Measurements from ENCODE around the gene SLC1A4. TPM values are rescaled to one million over a fixed set of nuclear protein-coding genes. Genes with fewer than 3 reads are reported as not detected.

The SLC1A4 gene
- polyA plus RNA-seq, 4 donors: 5.6 to 10.4 (median 9.6) TPM

GRCh38 chr2:65045651-65046050, 56.5 kb downstream of the SLC1A4 start:
- no peak for DNase-seq (ENCODE audit: low read depth in 4 of 4, low spot score in 3 of 4)

GRCh38 chr2:65046633-65047407, 57.6 kb downstream of the SLC1A4 start:
- DNase-seq (ENCODE audit: low read depth in 4 of 4, low spot score in 3 of 4): no peak

GRCh38 chr2:65049010-65049639, 59.9 kb downstream of the SLC1A4 start:
- DNase-seq (ENCODE audit: low read depth in 4 of 4, low spot score in 3 of 4): no peak

- no peak for DNase-seq (ENCODE audit: low read depth in 4 of 4, low spot score in 3 of 4)
These were observed 61.7 kb downstream of the SLC1A4 start for GRCh38 chr2:65050931-65051330.

- no peak for DNase-seq (ENCODE audit: low read depth in 4 of 4, low spot score in 3 of 4)
These were observed 64.0 kb downstream of the SLC1A4 start for GRCh38 chr2:65053199-65053598.

GRCh38 chr2:65054749-65055421, 65.7 kb downstream of the SLC1A4 start:
- no peak for DNase-seq (ENCODE audit: low read depth in 4 of 4, low spot score in 3 of 4)

GRCh38 chr2:65055422-65056214, 66.4 kb downstream of the SLC1A4 start:
- no peak for DNase-seq (ENCODE audit: low read depth in 4 of 4, low spot score in 3 of 4)

GRCh38 chr2:65056215-65057053, 67.2 kb downstream of the SLC1A4 start, which contains the start of gene CEP68:
CEP68 (plus strand) TSS chr2:65056416; CDS start chr2:65069445, 13,029 bp downstream.
- DNase-seq (ENCODE audit: low read depth in 4 of 4, low spot score in 3 of 4): peak; percentile 90 to 94 (median 92)

- no peak for DNase-seq (ENCODE audit: low read depth in 4 of 4, low spot score in 3 of 4)
These were observed 67.8 kb downstream of the SLC1A4 start for GRCh38 chr2:65057054-65057375.

GRCh38 chr2:65057391-65058052, 68.3 kb downstream of the SLC1A4 start:
- DNase-seq (ENCODE audit: low read depth in 4 of 4, low spot score in 3 of 4): no peak

GRCh38 chr2:65059071-65059470, 69.9 kb downstream of the SLC1A4 start:
- no peak for DNase-seq (ENCODE audit: low read depth in 4 of 4, low spot score in 3 of 4)

- DNase-seq (ENCODE audit: low read depth in 4 of 4, low spot score in 3 of 4): no peak
These were observed 72.1 kb downstream of the SLC1A4 start for GRCh38 chr2:65061146-65061909.

- DNase-seq (ENCODE audit: low read depth in 4 of 4, low spot score in 3 of 4): no peak
These were observed 72.7 kb downstream of the SLC1A4 start for GRCh38 chr2:65061910-65062339.

GRCh38 chr2:65062843-65063825, 73.9 kb downstream of the SLC1A4 start:
- DNase-seq (ENCODE audit: low read depth in 4 of 4, low spot score in 3 of 4): peak in 1 of 4 donors; percentile 44

- DNase-seq (ENCODE audit: low read depth in 4 of 4, low spot score in 3 of 4): peak in 1 of 4 donors; percentile 44
These were observed 75.7 kb downstream of the SLC1A4 start for GRCh38 chr2:65064728-65065552.

GRCh38 chr2:65067806-65068553, 78.8 kb downstream of the SLC1A4 start:
- no peak for DNase-seq (ENCODE audit: low read depth in 4 of 4, low spot score in 3 of 4)

Measured in left renal pelvis (tissue), 4 donors.